GM21619 (cell line): ENCODE results near the gene TMPRSS11E.
"Not testable (repeated sequence)": the region's sequence is repeated elsewhere in the genome, so short reads cannot be mapped to it uniquely, and the experiment has no call there.

Experiments
- ATAC-seq: cut with Tn5 transposase; IDR thresholded peaks from one replicate; pipeline ENCODE4 v1.9.1; 2021; ENCODE audit not compliant: unreplicated experiment

The TMPRSS11E gene, protein sequence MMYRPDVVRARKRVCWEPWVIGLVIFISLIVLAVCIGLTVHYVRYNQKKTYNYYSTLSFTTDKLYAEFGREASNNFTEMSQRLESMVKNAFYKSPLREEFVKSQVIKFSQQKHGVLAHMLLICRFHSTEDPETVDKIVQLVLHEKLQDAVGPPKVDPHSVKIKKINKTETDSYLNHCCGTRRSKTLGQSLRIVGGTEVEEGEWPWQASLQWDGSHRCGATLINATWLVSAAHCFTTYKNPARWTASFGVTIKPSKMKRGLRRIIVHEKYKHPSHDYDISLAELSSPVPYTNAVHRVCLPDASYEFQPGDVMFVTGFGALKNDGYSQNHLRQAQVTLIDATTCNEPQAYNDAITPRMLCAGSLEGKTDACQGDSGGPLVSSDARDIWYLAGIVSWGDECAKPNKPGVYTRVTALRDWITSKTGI

DNA sequence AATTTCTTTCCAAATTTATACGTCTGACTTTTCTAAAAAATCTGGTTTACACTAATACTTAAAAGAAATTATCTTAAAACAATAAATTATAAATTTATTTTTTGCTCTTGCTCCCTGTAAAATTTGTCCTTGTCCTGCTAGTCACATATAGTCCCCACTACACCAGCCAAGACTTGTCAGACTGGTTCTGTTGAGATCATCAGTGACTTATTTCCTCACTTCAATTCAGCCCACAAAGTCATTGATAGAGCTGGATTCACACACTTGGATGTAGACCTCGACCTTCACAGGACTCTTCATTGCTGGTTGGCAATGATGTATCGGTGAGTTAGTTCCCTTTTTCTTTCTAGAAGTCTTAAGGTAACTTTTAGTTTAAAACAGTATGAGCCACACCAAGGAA lies at the start of gene TMPRSS11E:
Gene TMPRSS11E, plus strand, starts transcription at position 263 of the 400 bp plus-strand sequence. Its CDS starts 50 bp downstream, at position 313.
- no peak for ATAC-seq

DNA sequence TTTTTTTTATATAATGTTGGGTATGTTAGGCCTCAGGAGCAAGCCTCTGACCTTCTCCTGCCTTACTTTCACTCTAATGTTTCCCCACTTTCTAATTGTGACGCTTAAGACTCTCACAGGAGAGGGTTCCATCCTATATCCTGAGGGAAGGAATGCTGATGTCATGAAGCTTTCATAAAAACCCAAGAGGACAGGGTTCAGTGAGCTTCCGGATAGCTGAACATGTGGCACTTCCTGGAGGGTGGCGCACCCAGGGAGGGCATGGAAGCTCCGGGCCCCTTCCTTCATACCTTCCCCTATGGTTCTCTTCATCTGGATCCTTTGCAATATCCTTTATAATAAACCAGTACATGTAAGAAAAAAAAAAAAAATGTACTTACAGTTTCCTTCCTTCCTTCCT lies 48.0 kb upstream of the TMPRSS11E start:
- no peak for ATAC-seq

- ATAC-seq: no peak
These were observed 46.0 kb upstream of the TMPRSS11E start for GRCh38 chr4:68401231-68401630.

DNA sequence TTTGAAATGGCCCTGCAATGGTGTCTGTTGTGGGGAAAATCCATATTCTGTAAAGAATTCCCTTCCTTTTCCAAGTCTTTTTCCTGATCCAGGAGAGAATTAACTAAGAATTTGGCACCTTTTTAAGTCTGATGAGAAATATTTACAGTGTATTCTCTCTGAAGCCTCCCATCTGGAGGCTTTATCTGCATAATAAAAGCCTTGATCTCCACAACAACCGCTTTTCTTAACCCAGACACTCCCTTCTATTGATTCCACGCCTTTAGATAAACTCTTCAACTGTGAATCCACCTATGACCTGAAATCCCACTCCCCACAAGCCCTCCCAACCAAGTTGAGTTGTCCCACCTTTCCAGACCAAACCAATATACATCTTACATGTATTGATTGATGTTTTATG lies 43.1 kb upstream of the TMPRSS11E start:
- no peak for ATAC-seq

GRCh38 chr4:68405718-68406478 lies 41.4 kb upstream of the TMPRSS11E start:
- not testable (repeated sequence) for ATAC-seq

DNA sequence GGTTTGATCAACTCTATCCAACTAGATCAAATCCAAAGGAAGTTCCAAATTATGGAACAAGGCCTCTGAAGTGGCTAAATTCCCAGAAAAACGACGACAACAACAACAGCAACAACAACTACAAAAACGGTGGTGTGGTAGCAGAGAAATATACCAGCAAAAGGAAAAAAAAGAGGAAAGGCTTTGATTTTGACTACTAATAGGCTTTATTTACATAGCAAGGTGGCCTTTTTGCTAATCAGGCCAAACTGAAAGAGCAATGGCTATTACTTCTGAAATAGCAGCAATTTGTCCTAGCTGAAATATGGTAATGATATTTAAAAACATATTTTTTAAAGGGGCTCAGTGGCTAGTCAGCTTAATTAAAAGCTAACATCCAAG lies 40.8 kb upstream of the TMPRSS11E start:
- no peak for ATAC-seq

GRCh38 chr4:68407015-68407867 lies 40.0 kb upstream of the TMPRSS11E start:
- not testable (repeated sequence) for ATAC-seq

- no peak for ATAC-seq
These were observed 39.4 kb upstream of the TMPRSS11E start for GRCh38 chr4:68407868-68408190.

DNA sequence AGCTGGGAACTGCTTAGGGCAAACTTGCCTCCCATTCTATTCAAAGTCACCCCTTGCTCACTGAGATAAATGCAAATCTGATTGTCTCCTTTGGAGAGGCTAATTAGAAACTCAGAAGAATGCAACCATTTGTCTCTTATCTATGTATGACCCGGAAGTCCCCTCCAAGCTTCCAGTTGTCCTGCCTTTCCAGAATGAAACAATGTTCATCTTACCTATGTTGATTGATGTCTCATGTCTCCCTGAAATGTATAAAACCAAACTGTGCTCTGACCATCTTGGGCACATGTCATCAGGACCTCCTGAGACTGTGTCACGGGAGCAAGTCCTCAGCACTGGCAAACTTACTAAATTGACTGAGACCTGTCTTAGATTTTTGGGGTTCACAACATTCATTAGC lies 37.1 kb upstream of the TMPRSS11E start:
- no peak for ATAC-seq

GRCh38 chr4:68410643-68411042 lies 36.6 kb upstream of the TMPRSS11E start:
- no peak for ATAC-seq

- not testable (repeated sequence) for ATAC-seq
These were observed 35.2 kb upstream of the TMPRSS11E start for GRCh38 chr4:68412031-68412430.

GRCh38 chr4:68416591-68416990 lies 30.7 kb upstream of the TMPRSS11E start:
- ATAC-seq: no peak

DNA sequence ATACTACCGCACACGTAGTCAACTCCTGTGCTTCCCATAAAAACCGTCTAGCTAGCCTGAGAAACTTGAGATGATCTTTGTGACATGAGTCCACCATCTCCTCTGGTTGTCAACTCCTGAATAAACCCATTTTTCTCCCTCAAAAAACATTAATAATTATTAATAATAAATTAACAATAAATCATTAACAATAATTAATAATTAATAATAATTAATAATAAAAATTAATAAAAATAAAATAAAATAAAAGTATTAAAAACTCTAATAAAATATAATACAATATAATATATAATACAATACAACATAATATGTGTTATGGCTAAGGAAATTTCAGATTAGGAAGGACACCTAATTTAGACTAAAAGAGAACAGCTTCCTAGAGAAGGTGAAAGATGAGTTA lies 20.7 kb upstream of the TMPRSS11E start:
- no peak for ATAC-seq

- no peak for ATAC-seq
These were observed 16.9 kb upstream of the TMPRSS11E start for GRCh38 chr4:68430337-68430736.

- no peak for ATAC-seq
These were observed 14.9 kb upstream of the TMPRSS11E start for GRCh38 chr4:68432320-68432719.

- no peak for ATAC-seq
These were observed 13.7 kb upstream of the TMPRSS11E start for GRCh38 chr4:68433582-68433981.

DNA sequence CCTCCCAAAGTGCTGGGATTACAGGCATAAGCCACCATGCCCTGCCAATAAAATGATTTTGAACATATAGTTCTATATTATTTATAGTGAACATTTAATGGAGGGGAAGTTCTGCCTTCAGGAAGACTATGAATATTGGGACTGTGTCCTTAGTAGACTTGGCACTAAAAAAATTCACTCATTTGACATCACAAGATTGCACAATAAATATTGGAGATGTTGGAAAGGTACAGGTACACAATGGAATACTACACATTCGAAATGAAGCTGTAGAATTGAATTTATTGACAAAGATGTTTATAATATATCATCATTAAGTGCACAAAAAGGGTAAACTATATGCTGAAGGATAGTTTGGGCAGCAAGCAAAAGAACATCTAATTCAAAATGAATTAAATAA lies 13.0 kb upstream of the TMPRSS11E start:
- no peak for ATAC-seq

DNA sequence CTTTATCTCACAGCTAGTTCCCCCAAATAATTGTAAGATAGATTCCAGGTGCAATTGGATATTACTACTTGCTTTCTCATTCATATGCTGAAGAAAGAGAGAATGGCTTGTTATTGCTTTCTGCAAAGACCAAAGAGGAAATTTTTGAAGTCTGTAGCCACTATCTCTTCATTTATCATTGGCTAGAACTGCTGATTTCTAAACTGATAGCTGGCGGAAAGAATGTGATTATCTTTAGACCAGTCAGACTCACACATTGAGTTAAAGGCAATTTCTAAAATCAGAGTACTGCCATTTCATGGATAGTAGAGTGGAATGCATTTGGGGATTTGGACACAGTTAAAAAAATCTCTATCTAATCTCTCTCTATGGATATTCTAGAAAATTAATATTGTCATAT lies 12.4 kb upstream of the TMPRSS11E start:
- ATAC-seq: no peak

GRCh38 chr4:68445111-68445510 lies 2.2 kb upstream of the TMPRSS11E start:
- no peak for ATAC-seq

DNA sequence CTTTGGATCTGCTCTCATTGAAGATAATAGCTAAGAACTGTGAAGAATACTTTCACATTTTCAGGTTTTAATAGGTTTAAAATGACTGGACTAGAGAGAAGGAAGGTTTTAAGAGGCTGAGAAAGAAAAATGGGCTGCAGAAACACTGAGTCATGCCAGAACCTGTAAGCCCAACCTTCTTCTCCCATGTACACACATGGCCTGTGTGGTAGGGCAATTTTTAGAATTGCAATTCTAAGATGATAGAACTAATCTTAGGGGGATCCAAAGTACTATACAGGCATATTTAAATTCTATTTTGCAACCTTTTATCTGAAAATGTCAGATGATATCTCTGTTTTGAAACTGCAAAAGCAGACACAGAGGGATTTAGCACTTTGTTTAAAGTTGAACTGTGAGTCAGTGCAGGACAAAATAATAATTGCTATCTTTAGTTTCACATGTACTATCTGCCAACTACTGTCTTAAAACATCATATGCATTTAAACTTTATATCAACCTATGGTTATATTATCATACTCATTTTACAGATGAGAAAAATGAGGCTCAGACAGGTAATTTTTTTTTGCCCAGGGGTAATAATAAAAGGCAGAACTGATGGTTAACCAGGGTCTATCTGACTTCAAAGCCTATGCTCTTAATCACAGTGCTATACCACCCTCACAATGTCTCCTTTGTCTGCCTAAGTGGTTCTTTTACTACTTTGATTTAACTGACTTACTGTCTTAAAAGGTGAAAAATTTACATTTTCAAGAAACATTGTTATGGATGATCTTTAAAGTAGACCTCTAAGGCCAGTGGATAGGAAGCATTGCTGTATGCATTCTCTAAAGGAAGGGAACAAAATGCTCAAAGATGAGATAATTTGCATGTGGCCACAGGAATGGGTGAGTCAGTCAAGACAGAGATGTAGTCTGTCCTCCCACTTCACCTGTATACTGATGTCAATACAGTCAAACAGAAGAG lies 4.3 kb downstream of the TMPRSS11E start:
- ATAC-seq: peak; percentile 80
